T-helper 1 cell (primary cell): ENCODE measurements around the gene ACSF3.

Experiments used
- DNase-seq, 5 donors: peaks; one replicate each; pipeline ENCODE4 v3.0.0-alpha.2; 2012 to 2020

Gene ACSF3

GRCh38 chr16:89095491-89095951, 1.9 kb downstream of the ACSF3 start:
- peak in 1 of 5 donors; percentile 30 for DNase-seq

- DNase-seq = no peak
Measured at GRCh38 chr16:89096042-89096717, 2.5 kb downstream of the ACSF3 start.

- peak in 3 of 5 donors; percentile 28 to 90 (median 41) for DNase-seq
Measured at GRCh38 chr16:89096768-89097391, 3.2 kb downstream of the ACSF3 start.

- DNase-seq = peak in 1 of 5 donors; percentile 20
Measured at GRCh38 chr16:89097392-89097772, 3.7 kb downstream of the ACSF3 start.

GRCh38 chr16:89098767-89099430, 5.2 kb downstream of the ACSF3 start:
- DNase-seq = no peak

- peak in 1 of 5 donors; percentile 80 for DNase-seq
Measured at GRCh38 chr16:89099905-89100304, 6.3 kb downstream of the ACSF3 start.

GRCh38 chr16:89100601-89101302, 7.1 kb downstream of the ACSF3 start:
- DNase-seq = no peak

- peak in 1 of 5 donors; percentile 70 for DNase-seq
Measured at GRCh38 chr16:89101303-89102040, 7.8 kb downstream of the ACSF3 start.

GRCh38 chr16:89102041-89102471, 8.4 kb downstream of the ACSF3 start:
- no peak for DNase-seq

GRCh38 chr16:89102481-89103073, 8.9 kb downstream of the ACSF3 start:
- DNase-seq = no peak

- DNase-seq = no peak
Measured at GRCh38 chr16:89103156-89103555, 9.5 kb downstream of the ACSF3 start.

GRCh38 chr16:89103781-89104180, 10.1 kb downstream of the ACSF3 start:
- DNase-seq = no peak

- DNase-seq = no peak
Measured at GRCh38 chr16:89104303-89104702, 10.7 kb downstream of the ACSF3 start.

GRCh38 chr16:89104930-89105571, 11.4 kb downstream of the ACSF3 start:
- DNase-seq = no peak

GRCh38 chr16:89105599-89106151, 12.0 kb downstream of the ACSF3 start:
- DNase-seq = no peak

- no peak for DNase-seq
Measured at GRCh38 chr16:89106533-89107202, 13.0 kb downstream of the ACSF3 start.

GRCh38 chr16:89107203-89107582, 13.5 kb downstream of the ACSF3 start:
- DNase-seq = no peak

- DNase-seq = no peak
Measured at GRCh38 chr16:89108416-89108815, 14.8 kb downstream of the ACSF3 start.

- no peak for DNase-seq
Measured at GRCh38 chr16:89110641-89111040, 17.0 kb downstream of the ACSF3 start.

- no peak for DNase-seq
Measured at GRCh38 chr16:89111263-89111662, 17.6 kb downstream of the ACSF3 start.
